HS-27A (cell line): ENCODE data around the gene EYA4.

ENCODE experiments used
- DNase-seq: peaks from one replicate; pipeline ENCODE4 v3.0.0-alpha.2; 2012; ENCODE audit warnings: low read depth, missing footprints

EYA4 gene

DNA sequence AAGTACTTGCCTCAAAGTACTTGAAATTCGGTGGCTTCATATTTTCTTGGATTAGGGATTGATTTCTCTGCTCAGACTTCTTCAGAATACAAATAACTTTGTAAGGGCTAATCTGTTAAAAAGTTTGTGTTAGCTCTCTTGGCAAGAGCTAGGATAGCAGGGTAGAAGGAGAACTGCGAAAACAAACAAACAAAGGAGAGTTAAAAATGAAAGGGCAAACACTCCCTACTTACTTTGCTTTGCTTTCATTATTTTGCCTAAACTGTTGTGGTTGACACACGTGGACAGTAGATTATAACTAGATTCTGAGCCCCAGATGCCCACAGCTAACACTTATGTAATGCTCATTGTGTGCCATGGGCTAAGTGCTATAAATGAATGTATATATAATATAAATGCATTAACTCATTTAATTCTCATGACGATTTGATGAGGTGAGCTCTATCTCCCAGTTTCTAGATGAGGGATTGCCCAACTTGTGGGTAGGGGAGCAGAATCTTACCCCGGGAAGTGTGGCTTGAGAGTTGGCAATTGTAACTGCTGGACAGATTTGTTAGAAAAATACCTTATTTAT, 48.7 kb downstream of the EYA4 start:
- DNase-seq = no peak

DNA sequence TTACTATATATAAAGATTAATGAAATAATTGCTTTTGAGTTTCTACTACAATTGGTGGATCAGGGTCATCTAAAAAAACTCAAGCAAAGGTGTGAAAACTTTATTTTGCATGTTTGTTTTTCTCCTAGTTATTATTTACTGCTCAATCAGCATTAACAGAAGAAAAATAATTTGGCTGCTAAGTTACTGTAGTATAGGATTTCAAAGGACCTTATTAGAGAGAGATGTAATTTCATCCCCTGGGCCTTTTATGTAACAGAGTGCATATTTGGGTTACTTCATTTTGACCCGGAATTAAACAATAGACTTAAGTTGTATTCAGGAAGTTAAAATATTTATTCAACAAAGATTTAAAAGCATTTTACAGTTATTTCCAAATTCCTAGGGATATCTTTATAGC, 49.8 kb downstream of the EYA4 start:
- DNase-seq = no peak

DNA sequence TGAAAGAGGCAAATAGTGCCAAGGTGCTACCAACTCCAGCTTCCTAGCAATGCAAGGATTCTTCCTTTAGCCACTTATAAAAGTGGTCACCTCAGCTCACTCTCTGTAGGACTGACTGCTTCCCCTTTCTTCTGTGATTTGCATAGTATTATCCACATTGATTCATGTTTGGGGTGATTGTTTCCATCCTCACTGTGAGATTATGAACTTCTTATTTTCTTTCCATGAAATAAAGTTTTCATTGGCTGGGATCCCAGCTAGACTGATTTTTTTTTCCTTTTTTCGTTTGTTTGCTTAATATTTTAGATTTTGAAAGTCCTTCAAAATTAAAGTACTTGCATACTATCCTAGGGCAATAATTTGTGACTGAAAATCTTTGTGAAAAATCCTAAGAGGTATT, 50.5 kb downstream of the EYA4 start:
- no peak for DNase-seq

DNA sequence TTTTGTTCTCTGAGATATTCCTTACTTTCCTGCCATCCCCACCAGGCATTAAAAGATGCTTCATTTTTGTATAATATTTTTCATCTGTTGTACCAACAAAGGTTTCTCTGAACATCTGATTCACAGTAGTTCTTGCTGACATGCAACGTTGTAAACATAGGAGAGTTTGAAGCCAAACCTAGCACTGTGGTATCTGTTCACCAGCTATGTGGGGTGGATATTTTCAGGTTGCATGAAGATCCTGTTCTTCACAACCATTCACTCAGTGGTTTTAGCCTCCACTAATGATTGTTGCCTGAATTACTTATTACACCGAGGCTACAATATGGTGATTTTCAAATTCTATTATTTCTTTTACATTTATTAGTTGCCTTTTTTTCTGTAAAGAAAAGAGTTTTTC, 56.5 kb downstream of the EYA4 start:
- DNase-seq = no peak

DNA sequence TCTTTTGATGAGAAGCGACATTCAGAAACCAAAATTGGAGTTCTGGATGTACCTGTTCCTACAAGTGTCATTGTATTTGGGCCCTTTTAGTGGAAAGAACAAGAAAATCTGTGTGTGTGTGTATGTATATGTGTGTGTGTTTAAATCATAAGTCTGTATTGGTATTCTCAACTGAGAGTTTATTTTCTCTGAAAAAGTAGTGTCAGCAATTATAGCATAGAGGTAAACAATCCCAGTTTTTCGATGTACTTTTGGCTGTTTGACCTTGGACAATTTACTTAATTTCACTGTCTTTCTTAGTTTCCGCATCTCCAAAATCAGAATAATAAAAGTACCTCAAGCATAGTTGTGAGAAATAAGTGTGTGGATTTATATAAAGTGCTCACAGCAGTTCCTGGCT, 57.2 kb downstream of the EYA4 start:
- no peak for DNase-seq

DNA sequence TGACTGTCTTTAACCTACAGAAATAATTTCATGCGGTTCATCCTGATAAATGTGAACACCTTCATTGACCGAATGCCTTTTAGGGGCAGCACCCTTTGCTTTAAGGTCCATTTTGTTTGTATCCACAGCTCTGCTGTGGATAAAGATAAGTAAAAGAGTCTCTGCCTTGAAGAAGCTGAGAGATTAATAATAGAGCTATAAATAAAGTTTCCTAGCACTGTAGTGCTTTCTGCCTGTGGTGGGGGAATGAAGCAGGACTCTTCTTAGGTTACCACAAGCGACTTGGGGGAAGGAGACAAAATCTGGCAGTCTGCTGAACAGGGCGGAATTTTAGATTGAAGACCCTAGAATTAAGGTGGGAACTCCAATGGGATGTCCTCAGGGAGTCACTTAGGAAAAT, 57.6 kb downstream of the EYA4 start:
- no peak for DNase-seq

DNA sequence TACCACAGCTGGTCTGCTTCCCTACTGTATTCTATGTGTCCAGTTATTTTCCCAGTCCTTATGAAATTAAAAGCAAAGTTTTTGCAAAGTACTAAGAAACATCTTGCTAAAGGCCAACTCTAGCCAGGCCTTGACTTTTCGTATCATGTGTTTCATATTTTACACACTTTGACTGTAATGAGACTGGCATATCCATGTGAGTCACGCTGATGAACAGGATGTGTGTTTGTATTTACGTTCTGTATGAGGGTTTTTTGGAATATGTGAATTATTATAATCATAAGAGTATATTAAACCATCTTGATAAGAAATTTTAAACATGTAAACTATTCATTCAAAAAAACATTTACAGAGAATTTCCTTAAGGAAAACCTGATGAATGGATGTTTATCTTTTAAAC, 59.7 kb downstream of the EYA4 start:
- DNase-seq = no peak

DNA sequence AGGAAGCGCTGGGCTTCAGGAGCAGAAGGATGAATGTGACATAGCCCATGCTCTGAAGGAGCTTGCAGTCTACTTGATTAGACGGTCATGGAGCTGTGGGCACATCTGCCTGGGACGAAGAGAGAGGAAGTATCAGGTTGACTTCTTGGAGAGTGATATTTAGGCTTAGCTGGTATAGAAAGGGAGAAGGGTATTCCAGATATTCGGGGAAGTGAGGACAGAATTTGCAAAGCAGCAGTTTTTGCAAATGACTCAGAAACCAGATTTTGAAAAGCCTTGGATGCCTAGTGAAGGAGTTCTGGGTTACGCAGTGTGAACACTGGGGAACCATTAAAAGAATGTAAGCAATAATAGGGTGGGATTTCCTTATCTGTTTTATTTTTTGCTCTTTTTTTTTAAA, 60.7 kb downstream of the EYA4 start:
- peak; percentile 31 for DNase-seq

DNA sequence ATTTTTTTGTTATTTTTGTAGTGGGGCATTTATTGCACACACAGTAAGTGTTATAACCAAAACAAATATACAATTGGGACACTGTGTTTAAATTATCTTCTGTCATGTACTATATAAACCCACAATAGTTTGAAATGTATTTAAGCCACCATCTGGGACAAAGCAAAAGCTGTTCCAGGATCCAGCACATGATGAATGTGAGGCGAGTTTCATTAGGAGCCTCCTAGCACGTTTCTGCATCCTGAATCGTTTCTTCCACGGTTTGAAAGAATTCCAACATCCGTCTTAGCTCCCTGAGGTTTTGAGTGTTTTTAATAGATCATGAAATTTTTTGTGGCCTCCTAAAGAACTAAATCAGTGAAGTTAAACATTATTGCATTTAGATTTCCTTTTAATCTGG, 65.8 kb downstream of the EYA4 start:
- DNase-seq = no peak

DNA sequence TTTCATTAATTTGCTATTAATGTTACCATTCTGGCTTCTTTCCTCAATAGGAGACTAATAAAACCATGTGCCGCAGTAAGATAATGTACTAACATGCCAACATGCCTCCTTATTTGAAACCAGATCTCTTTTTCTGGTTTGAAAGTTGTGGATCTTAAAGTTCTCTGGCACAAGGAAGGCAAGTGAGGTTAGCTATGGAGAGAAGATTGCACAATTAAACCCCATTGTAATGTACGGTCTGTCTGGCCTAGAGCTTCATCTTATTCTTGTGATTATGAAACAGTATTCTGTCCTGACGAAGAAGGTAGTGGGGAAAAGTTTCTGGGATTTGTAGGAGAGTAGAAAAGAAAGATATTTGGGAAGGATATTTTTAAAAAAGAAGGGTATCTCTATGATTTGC, 68.4 kb downstream of the EYA4 start:
- no peak for DNase-seq

DNA sequence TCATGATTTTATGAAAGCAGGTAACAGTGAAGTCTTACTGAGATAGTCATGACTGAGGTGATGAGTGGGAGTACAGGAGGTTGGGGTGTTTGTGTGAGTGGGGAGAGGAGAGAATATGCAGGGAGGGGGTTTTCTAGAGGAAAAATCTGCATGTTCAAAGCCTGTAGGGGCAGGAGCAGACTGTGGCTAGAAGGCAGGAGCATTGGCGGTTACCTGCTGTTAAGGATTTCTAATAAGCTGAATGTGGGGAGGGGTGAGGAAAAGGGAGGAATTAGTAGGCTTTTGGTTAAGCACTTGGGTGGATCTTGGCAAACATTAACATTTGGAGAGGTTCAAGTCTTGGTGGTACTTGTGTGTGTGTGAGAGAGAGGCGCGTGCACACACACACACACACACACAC, 70.8 kb downstream of the EYA4 start:
- no peak for DNase-seq

DNA sequence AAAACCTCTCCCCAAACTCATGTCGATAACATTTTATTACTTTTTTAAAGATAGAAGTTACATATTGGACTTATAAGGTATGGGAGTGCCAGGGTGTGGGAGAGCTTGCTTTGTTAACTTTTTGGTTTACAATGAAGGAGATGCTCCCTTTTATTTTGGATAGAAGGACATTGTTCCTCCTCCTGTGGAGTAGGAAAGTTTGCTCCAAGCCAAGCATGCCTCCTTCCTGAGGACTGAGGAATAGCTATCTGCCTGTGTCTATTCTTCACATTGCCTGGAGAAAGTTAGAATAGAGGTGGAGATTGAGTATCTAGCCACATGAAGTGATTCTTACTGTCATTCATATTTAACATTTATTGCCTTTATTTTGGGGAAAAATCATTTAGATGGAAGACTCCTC, 71.9 kb downstream of the EYA4 start:
- DNase-seq = no peak

DNA sequence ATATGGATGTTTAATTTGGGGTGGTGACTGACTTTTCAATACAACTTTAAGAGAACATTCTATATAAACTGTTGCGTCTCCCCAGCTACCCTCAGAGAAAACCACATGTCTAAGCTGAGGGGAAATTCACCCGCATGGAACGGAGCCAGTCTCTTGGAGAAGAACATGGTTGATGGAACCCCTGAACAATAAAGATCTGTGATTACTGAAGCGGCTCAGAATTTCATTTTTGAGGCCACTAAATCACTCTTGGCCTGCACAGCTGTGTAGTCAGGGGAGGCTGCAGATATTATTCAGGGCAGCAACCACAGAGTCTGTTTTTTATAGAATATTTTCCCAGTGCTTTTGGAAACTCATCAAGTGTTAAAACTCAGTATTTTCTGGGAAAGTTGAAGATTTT, 73.8 kb downstream of the EYA4 start:
- DNase-seq = no peak

DNA sequence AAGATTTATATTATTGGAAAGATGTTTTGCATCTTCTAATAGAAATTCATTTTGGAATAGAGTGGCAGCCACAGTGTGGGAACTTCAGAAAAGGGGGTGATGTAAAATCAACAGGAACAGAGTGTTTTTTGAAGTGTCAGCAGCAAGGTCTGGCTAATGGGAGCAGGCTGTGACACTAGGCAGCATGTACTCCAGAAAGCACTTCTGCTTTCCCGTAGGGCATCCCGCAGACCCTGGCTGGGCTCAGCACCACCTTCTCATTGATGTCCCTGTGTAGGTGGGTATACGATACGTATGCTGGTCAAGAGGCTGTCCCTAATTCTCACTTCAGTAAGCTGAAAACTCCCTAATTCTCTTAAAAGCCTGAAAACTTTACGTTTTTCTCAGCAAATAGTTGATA, 74.7 kb downstream of the EYA4 start:
- DNase-seq = no peak

DNA sequence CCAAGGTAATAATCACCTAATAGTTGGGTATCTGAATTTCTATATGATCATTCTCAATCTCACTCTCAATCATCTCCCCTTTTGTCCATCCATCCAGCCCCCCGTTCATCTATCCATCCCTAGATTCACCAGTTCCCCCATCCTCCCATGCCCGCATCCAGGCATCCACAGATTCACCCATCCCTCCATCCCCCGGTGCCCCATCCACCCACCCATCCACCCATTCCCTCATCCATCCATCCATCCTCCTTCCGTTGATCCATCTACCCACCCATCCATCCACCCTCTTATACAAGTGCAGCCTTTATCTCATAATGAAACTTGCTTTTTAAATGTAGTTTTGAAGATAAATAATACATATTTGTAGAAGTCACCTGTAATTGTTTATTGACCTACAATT, 76.5 kb downstream of the EYA4 start:
- DNase-seq = no peak

DNA sequence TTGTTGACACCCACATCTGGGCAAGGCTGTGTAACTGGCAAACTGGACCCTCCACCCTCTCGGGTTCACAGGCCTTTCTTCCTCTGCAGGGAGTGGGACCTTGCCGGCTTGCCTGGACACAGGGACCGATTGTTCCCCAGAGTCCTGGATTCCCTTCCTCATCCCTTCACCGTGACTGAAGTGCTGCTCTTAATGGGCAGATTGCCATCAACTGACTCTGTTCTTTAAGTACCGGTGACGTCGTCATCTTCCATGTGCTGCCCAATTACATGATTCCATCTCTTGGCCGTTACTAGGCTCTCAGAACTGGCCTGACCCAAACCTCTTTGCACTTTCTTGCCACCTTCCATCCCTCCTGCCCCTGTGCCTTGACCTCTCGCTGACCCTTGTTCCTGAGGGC, 85.4 kb downstream of the EYA4 start:
- no peak for DNase-seq

DNA sequence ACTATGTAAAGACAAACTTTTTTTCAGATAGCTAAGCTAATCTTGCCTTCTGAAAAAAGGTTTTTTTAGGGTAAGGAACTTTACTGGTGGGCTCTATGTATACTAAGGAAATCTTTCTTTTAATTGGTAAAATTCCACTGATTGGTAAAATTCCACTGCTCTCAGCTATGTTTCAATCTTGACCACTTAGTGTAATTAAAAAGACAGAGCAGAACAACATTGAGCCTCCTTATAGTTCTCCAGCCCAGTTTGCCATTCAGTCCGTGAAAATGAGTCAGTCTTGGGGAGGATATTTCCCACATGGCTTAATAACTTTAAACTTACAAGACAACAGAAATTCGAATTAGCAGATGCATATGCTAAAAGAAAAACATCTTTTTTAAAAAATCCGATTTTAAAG, 92.7 kb downstream of the EYA4 start:
- no peak for DNase-seq

DNA sequence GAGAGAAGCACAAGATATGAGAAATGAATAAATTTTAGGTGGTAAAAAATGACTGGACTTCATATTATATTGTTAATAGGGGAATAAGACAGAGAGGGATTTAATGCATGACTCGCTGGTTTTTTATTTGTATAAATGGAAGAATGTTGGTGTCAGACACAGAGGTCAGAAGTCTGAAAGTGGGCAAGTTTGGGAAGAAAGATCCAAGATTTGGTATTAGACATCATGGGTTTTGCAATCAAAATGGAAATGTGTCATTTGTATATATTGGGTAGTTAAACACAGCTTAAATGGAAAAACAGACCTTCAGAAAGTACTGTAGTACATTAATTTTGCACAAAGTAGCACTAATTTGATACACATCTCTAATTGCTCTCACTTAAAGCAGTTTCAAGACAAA, 96.2 kb downstream of the EYA4 start:
- no peak for DNase-seq

DNA sequence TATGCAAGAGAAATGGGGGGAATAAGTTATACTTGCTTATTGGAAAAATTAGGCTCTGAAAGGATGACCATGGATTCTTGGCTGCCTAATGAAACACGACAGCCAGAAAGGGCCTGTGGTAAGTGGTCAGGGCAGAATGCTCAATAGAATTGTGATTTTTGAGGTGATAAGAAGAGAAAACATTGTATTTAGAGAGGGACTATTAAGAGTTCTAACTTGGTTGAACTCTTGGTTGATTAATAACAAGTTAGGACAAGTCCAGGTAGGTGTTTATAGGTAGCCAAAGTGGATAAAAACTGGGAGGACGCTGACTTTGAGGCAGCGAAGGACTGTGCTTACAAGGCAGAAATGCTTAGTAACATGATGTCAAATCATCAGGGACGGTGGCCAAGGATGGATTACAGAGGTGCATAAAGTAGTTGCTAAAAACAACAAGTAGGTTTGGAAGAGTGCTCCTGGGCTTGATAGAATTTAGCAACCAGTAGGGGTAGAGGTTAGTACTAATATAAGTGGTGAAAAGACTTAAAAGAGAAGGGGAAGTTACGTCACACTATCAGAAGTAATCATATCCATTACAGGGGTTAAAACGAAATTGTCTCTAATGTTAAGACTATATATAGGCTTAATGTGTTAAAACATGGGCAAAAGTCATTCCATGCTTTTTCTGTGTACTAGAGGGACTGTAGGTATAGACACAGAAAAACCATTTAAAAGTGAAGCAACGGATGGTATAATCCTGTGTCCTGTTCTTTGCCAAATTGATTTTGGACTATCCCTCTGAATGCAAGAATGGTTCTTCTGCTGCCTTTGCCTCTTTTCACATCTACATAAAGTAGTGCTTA, 98.6 kb downstream of the EYA4 start:
- DNase-seq = no peak

DNA sequence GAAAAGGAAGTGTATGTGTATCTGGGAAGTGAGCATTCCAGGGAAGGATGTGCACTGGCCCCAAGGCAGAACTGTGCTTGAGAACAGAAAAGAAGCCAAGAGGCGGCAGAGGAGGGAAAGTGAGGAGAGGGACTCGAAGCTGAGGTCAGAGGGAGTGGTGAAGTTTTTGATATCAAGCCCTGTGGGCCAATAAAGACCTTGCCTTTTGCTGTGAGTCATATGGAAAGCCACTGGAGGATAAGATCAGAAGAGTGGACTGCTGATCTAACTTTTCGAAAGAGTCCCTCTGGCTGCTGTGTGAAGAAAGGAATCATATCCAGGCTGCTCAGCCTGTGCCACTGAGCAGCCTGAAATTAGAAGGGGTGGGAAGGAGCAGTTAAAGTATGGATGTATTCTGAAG, 99.4 kb downstream of the EYA4 start:
- DNase-seq = peak; percentile 38

DNA sequence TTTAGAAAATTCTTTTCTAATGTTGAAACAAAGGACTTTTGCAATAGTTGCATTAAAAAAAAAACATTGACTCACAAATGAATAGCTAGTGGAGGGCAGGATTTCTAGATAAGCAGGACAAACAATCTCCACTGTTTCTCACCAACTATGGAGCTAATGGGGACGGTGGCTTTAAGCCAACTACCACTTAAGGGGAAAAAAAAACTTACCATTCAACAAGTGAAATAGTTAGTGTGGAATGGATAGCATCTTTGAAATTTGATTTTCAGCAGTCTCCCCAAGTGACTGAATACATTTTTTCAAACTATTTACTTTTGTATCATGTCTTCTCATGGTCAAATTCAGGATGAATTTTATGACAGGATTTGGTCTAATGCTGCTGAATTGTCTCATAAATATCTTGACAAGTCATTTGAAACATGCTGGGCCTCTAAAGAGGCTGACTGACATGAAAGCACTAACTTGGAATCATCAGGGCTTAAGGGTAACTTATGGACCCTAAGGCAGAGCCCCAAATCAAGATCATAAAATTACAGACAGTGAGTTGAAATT, 100.5 kb downstream of the EYA4 start:
- peak; percentile 76 for DNase-seq

DNA sequence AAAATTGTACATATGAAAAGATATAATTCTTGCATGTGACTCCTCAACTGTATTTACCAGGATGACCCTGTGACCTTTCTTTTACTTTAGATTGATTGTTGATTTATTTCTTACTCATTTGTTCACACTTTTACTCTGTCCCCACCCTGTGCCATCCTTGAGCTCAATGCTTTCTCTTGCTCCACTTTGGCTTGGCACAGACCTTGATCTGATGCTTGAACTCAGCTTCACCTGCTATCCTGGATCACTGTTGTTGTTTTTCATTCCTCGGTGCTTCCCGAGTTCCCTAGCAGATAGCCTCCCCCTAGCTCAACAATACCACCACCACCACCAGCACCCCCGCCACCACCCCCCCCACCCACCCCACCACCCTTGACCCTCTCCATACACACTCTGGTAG, 102.1 kb downstream of the EYA4 start:
- DNase-seq = no peak

DNA sequence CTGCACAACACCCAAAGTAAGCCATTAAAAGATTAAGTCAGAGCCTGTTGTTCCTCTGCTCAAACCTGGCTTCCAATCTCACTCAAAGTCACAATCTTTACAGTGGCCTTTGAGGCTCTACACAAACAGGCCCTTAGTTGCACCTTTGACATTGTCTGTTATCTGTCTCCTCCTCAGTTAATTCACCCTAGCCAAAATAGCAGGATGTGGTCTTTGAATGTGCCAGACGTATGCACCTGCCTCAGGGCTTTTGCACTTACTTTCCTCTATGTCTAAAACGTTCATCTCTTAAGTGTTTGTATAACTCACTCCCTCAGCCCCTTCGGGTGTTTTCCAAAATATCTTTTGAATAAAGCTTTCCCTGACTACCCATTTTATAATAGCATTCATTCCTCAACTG, 107.7 kb downstream of the EYA4 start:
- DNase-seq = no peak

DNA sequence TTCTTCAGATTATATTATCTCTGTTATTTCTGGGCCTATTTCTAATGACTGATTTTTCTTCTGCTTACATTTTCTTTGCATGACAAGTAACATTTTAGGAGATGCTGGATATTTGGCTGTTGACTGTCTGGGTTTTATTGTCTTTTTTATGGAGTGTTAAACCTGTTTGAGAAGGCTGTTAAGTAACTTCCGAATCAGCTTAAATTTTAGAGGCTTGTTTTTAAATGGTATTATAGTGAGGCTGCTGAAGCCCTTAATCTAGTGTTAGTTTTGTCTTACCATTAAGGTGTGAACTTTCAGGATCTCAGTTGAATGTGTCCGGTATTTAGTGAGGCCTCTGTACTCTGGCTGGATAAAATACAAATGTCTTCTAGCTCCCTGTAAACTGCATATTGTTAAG, 109.8 kb downstream of the EYA4 start:
- DNase-seq = no peak
